ENCODE measurements around the gene HERC2. TPM values are rescaled to one million over a fixed set of nuclear protein-coding genes. Genes with fewer than 3 reads are reported as not detected.

HERC2 gene
- total RNA-seq, 1 experiment from 2014 or later = 40.0 TPM

GRCh38 chr15:28084547-28084946 is 237.4 kb downstream of the HERC2 start:
- Histone ChIP-seq H3K4me3 (no peak overlapping the region), H3K9me3 (replicated peaks) (no peaks in the 10 kb centered on the region), H3K27ac (no peak overlapping the region), H3K36me3 (no peaks in the 10 kb centered on the region), H3K4me1 (replicated peaks) (no peaks in the 10 kb centered on the region), H3K27me3 (replicated peaks) (no peaks in the 10 kb centered on the region; the same call in 1 of the 2 replicates)
- no peak for DNase-seq (ENCODE audit: low read depth in 1 of 2, low spot score in 2 of 2)

- Histone ChIP-seq H3K27me3 (replicated peaks) (no peaks in the 10 kb centered on the region), H3K27ac (no peak overlapping the region), H3K4me1 (replicated peaks) (no peaks in the 10 kb centered on the region), H3K9me3 (replicated peaks) (no peaks in the 10 kb centered on the region), H3K4me3 (no peak overlapping the region), H3K36me3 (no peaks in the 10 kb centered on the region)
- no peak for DNase-seq (ENCODE audit: low read depth in 1 of 2, low spot score in 2 of 2)
These were observed 238.9 kb downstream of the HERC2 start for GRCh38 chr15:28082891-28083684.

- H3K9me3 ChIP-seq (replicated peaks) = no peaks in the 10 kb centered on the region
- H3K4me1 ChIP-seq (replicated peaks) = no peaks in the 10 kb centered on the region
- no peak overlapping the region for H3K4me3 ChIP-seq
- H3K27me3 ChIP-seq (replicated peaks) = no peaks in the 10 kb centered on the region
- H3K36me3 ChIP-seq = no peaks in the 10 kb centered on the region
- H3K27ac ChIP-seq = no peak overlapping the region
- no peak for DNase-seq (ENCODE audit: low read depth in 1 of 2, low spot score in 2 of 2)
These were observed 240.4 kb downstream of the HERC2 start for GRCh38 chr15:28081594-28081993.

- no peak overlapping the region for H3K27ac ChIP-seq
- H3K9me3 ChIP-seq (replicated peaks) = no peaks in the 10 kb centered on the region
These were observed 241.6 kb downstream of the HERC2 start for GRCh38 chr15:28080386-28080785.

GRCh38 chr15:28079313-28079969 is 242.5 kb downstream of the HERC2 start:
- Histone ChIP-seq H3K4me1 (replicated peaks) (no peaks in the 10 kb centered on the region), H3K4me3 (no peak overlapping the region), H3K36me3 (no peaks in the 10 kb centered on the region), H3K9me3 (replicated peaks) (no peaks in the 10 kb centered on the region), H3K27me3 (replicated peaks) (no peaks in the 10 kb centered on the region; the same call in 1 of the 2 replicates), H3K27ac (no peak overlapping the region)
- DNase-seq (ENCODE audit: low read depth in 1 of 2, low spot score in 2 of 2) = no peak

More at GRCh38 chr15:28080386-28080785, 241.6 kb downstream of the HERC2 start:
- no peak for DNase-seq (ENCODE audit: low read depth in 1 of 2, low spot score in 2 of 2)
- Histone ChIP-seq H3K27me3 (replicated peaks) (no peaks in the 10 kb centered on the region; the same call in 1 of the 2 replicates), H3K4me3 (no peak overlapping the region), H3K36me3 (no peaks in the 10 kb centered on the region), H3K4me1 (replicated peaks) (no peaks in the 10 kb centered on the region)

GRCh38 chr15:28078191-28078719 is 243.7 kb downstream of the HERC2 start:
- Histone ChIP-seq H3K4me3 (no peak overlapping the region), H3K27ac (no peak overlapping the region)

GRCh38 chr15:28075573-28075972 is 246.4 kb downstream of the HERC2 start:
- no peak overlapping the region for H3K27ac ChIP-seq
- no peaks in the 10 kb centered on the region for H3K9me3 ChIP-seq (replicated peaks)
- no peak overlapping the region for H3K4me3 ChIP-seq
- no peaks in the 10 kb centered on the region for H3K4me1 ChIP-seq (replicated peaks)
- no peaks in the 10 kb centered on the region; the same call in 1 of the 2 replicates for H3K27me3 ChIP-seq (replicated peaks)
- no peaks in the 10 kb centered on the region for H3K36me3 ChIP-seq
- DNase-seq (ENCODE audit: low read depth in 1 of 2, low spot score in 2 of 2) = no peak

More at GRCh38 chr15:28078191-28078719, 243.7 kb downstream of the HERC2 start:
- Histone ChIP-seq H3K27me3 (replicated peaks) (no peaks in the 10 kb centered on the region; the same call in 1 of the 2 replicates), H3K4me1 (replicated peaks) (no peaks in the 10 kb centered on the region), H3K9me3 (replicated peaks) (no peaks in the 10 kb centered on the region), H3K36me3 (no peaks in the 10 kb centered on the region)
- no peak for DNase-seq (ENCODE audit: low read depth in 1 of 2, low spot score in 2 of 2)

GRCh38 chr15:28068930-28069329 is 253.0 kb downstream of the HERC2 start:
- Histone ChIP-seq H3K9me3 (replicated peaks) (no peaks in the 10 kb centered on the region), H3K27ac (no peak overlapping the region), H3K36me3 (no peaks in the 10 kb centered on the region), H3K4me3 (no peak overlapping the region), H3K4me1 (replicated peaks) (no peaks in the 10 kb centered on the region), H3K27me3 (replicated peaks) (no peaks in the 10 kb centered on the region)
- DNase-seq (ENCODE audit: low read depth in 1 of 2, low spot score in 2 of 2) = no peak

GRCh38 chr15:28066231-28066630 is 255.7 kb downstream of the HERC2 start:
- Histone ChIP-seq H3K27ac (no peak overlapping the region), H3K9me3 (replicated peaks) (no peaks in the 10 kb centered on the region), H3K4me1 (replicated peaks) (no peaks in the 10 kb centered on the region), H3K4me3 (no peak overlapping the region), H3K36me3 (no peaks in the 10 kb centered on the region), H3K27me3 (replicated peaks) (no peaks in the 10 kb centered on the region)
- DNase-seq (ENCODE audit: low read depth in 1 of 2, low spot score in 2 of 2) = no peak

Other genes with a start within 250 kb of the HERC2 start
- gene OCA2, start 222.9 kb downstream of the HERC2 start, total RNA-seq (2014; rRNA removed; shearing (Covaris generic)) = 0.11 TPM in 1 of 2 replicates, not detected in the other
- gene GOLGA6L24, start 35.9 kb upstream of the HERC2 start, total RNA-seq (2014; rRNA removed; shearing (Covaris generic)) = not detected in 2 replicates
- gene GOLGA8F, start 56.5 kb upstream of the HERC2 start, total RNA-seq (2014; rRNA removed; shearing (Covaris generic)) = 0.05 TPM in 1 of 2 replicates, not detected in the other
- gene GOLGA8G, start 210.8 kb upstream of the HERC2 start, total RNA-seq (2014; rRNA removed; shearing (Covaris generic)) = 0.25 TPM in 1 of 2 replicates, not detected in the other
- gene GOLGA6L25, start 231.4 kb upstream of the HERC2 start, total RNA-seq (2014; rRNA removed; shearing (Covaris generic)) = not detected in 2 replicates

All from SJSA1 (cell line).